Tibial nerve (tissue), 4 donors: ENCODE data around the gene LHPP.

Experiments used
- CTCF ChIP-seq, 5 experiments: fragments of 200-600 bp in 3 of 5; fragments of 450-650 bp in 2 of 5; sonication (generic) in 3 of 5; IDR thresholded peaks; one replicate each; pipeline ENCODE4 v1.5.1; 2016 to 2019; ENCODE audit warnings: antibody characterized with exemption in 5 of 5, mild to moderate bottlenecking in 3 of 5, moderate library complexity in 2 of 5
- EP300 ChIP-seq, 2 donors: sonication (generic); formaldehyde crosslinking; IDR thresholded peaks; one replicate each; pipeline ENCODE4 v1.6.1; 2017; ENCODE audit warnings: antibody characterized with exemption in 2 of 2, mild to moderate bottlenecking in 1 of 2
- POLR2A ChIP-seq, 2 donors: fragments of 450-650 bp; IDR thresholded peaks; one replicate each; pipeline ENCODE4 v1.6.1; 2017; ENCODE audit warnings: antibody characterized with exemption in 2 of 2, mild to moderate bottlenecking in 2 of 2, moderate library complexity in 2 of 2

DNA sequence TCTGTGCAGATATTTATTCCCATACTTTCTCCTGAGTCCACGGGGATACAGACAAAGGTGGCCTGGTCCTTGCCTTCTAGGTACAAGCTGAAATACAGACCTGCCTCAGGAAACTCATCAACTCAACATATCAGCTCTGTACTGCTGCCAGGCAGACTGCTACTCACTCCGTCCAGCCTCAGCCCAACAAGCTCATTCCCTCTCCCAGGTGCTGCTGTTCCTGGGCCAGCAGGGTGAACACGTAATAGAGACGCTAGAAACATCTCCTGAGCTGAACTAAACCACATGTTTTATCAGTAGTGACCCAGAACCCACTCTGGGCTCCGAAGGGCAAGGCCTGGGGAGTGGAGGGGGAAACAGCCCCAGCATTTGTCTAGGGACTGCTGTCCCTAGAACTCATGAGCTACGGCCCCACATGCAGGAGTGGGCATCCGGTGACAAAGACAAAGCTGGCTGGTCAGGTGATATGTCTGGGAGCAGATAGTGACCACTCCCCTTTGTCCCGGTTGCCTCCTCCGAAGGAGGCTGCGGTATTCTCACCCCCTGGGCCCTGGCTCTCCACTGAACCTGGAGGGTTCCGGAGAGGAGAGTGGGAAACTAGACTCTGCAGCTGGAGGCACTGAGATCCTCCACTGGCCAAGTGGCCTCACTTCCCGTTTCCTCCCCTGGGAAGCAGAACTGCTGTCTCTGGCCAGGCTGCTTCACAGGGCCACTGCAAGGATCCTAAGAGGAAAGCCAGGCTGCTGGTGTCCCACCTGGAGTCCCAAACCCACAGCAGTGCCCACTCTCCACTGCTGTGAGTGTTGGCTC, 166.4 kb downstream of the LHPP start:
- no peak for TF ChIP-seq POLR2A (IDR thresholded peaks at IDR 0.05)
- TF ChIP-seq CTCF (IDR thresholded peaks at IDR 0.05): no peak
- TF ChIP-seq EP300 (IDR thresholded peaks at IDR 0.05): no peak
